Upper lobe of left lung (tissue), 4 donors: ENCODE data around the gene SUPT6H.
"Not testable (repeated sequence)": the region's sequence is repeated elsewhere in the genome, so short reads cannot be mapped to it uniquely, and the experiment has no call there.

Experiments used
- EP300 ChIP-seq, 4 donors: sonication (generic); formaldehyde crosslinking; IDR thresholded peaks; one replicate each; pipeline ENCODE4 v1.5.1; 2017; ENCODE audit warnings: antibody characterized with exemption in 4 of 4, control low read depth in 2 of 4
- POLR2A ChIP-seq, 4 donors: fragments of 450-650 bp; IDR thresholded peaks; one replicate each; pipeline ENCODE4 v1.5.1; 2016 to 2017; ENCODE audit warnings: antibody characterized with exemption in 4 of 4, mild to moderate bottlenecking in 2 of 4
- POLR2AphosphoS5 ChIP-seq, 2 donors: sonication (generic); formaldehyde crosslinking; IDR thresholded peaks; one replicate each; pipeline ENCODE4 v1.5.1; 2017; ENCODE audit warnings: antibody characterized with exemption in 2 of 2
- TF ChIP-seq, protein P1 (sequence below), 6 experiments: fragments of 450-650 bp in 4 of 6; fragments of 200-600 bp in 2 of 6; sonication (generic) in 2 of 6; IDR thresholded peaks; one replicate each; pipeline ENCODE4 v1.5.1; 2016 to 2019; ENCODE audit warnings: antibody characterized with exemption in 6 of 6

DNA sequence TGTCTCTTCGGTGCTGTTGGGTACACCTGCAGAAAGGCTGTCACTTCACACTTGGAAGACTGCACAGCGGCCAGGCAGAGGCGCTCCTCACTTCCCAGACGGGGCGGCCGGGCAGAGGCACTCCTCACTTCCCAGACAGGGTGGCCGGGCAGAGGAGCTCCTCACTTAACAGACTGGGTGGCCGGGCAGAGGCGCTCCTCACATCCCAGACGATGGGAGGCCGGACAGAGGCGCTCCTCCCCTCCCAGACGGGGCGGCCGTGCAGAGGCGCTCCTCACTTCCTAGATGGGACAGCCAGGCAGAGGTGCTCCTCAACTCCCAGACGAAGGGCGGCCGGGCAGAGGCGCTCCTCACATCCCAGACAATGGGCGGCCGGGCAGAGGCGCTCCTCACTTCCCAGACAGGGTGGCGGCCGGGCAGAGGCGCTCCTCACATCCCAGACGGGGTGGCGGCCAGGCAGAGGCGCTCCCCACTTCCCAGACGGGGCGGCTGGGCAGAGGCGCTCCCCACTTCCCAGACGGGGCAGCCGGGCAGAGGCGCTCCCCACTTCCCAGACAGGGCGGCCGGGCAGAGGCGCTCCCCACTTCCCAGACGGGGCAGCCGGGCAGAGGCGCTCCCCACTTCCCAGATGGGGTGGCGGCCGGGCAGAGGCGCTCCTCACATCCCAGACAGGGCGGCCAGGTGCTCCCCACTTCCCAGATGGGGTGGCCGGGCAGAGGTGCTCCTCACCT, 3.1 kb upstream of the SUPT6H start:
- TF ChIP-seq, protein P1, sequence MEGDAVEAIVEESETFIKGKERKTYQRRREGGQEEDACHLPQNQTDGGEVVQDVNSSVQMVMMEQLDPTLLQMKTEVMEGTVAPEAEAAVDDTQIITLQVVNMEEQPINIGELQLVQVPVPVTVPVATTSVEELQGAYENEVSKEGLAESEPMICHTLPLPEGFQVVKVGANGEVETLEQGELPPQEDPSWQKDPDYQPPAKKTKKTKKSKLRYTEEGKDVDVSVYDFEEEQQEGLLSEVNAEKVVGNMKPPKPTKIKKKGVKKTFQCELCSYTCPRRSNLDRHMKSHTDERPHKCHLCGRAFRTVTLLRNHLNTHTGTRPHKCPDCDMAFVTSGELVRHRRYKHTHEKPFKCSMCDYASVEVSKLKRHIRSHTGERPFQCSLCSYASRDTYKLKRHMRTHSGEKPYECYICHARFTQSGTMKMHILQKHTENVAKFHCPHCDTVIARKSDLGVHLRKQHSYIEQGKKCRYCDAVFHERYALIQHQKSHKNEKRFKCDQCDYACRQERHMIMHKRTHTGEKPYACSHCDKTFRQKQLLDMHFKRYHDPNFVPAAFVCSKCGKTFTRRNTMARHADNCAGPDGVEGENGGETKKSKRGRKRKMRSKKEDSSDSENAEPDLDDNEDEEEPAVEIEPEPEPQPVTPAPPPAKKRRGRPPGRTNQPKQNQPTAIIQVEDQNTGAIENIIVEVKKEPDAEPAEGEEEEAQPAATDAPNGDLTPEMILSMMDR (IDR thresholded peaks at IDR 0.05): not testable (repeated sequence)
- TF ChIP-seq EP300, POLR2A, POLR2AphosphoS5 (IDR thresholded peaks at IDR 0.05): not testable (repeated sequence)
